Measurements from ENCODE around the gene CHERP.
"Not testable (repeated sequence)": the region's sequence is repeated elsewhere in the genome, so short reads cannot be mapped to it uniquely, and the experiment has no call there.

The CHERP gene

DNA sequence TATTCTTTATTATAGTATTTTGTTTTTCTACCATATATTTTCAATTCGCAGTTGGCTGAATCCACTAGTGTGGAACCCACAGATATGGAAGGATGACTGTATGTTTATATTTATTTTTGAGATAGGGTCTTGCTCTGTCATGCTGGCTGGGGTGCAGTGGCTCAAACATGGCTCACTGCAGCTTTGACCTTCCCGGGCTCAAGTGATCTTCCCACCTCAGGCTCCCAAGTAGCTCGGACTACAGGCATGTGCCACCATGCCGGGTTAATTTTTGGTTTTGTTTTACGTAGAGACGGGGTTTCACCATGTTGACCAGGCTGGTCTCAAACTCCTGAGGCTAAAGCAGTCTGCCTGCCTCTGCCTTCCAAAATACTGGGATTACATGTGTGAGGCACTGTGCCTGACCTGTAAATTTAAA lies 20.4 kb upstream of the CHERP start:
- ChIA-PET POLR2A (interaction anchor here (1.0 kb wide), 1 partner anchor 124 kb away, joined by 3 read pairs; no protein-coding TSS in a partner anchor), CTCF (interaction anchor here (0.8 kb wide), 1 partner anchor 143 kb away, joined by 3 read pairs; no protein-coding TSS in a partner anchor)
- Histone ChIP-seq H3K9me3 (ENCODE audit: control extremely low read depth in 1 of 5, control insufficient read depth in 4 of 5, insufficient read depth in 2 of 5, low read depth in 1 of 5, low read length in 4 of 5) (no peaks in the 10 kb centered on the region), H3K4me1 (ENCODE audit: control extremely low read depth in 1 of 4, control insufficient read depth in 4 of 4, insufficient read depth in 4 of 4, low read length in 3 of 4) (peaks cover 4 to 17% (median 15%) of the 10 kb centered on the region in 4 experiments), H3K27ac (ENCODE audit: insufficient read depth in 1 of 2, low read depth in 1 of 2, low read length in 2 of 2, poor library complexity in 1 of 2, severe bottlenecking in 2 of 2) (no peak overlapping the region), H3K27me3 (replicated peaks in 2 of 5; ENCODE audit: control insufficient read depth in 4 of 5, insufficient read depth in 5 of 5, low read length in 4 of 5) (peaks cover 0 to 2% (median 0%) of the 10 kb centered on the region in 5 experiments), H3K4me3 (ENCODE audit: control insufficient read depth in 1 of 7, extremely low read depth in 1 of 7, insufficient read depth in 4 of 7, low read depth in 2 of 7, low read length in 6 of 7) (no peak overlapping the region), H3K36me3 (ENCODE audit: control insufficient read depth in 4 of 4, insufficient read depth in 4 of 4, low read length in 3 of 4) (peaks cover 6 to 55% (median 24%) of the 10 kb centered on the region in 4 experiments)
- 96% methylated on average over 5 of the region's 6 CpGs for WGBS (ENCODE audit: insufficient coverage)
- DNase-seq = no peak

DNA sequence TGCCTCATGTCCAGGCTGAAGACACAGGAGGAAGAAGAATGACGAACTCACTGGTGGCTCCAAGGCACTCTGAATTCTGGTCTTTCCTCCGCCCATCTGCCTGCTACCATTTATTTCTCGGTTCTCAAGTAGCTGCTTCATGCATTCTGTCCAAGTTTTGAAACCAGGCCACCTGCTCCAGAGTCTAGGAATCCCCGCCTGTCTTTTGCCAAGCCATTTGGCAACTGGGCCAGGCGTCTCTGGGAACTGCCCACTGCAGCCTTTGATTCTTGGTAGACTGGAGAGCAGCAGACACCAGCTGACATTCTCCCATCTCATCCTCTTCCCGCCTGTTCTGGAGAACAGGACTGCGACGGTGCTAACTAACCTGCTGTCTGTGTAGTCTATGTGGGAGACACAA lies 19.1 kb upstream of the CHERP start:
- CTCF ChIA-PET = interaction anchor here (0.9 kb wide), 1 partner anchor 45 kb away, joined by 4 read pairs; no protein-coding TSS in a partner anchor
- Histone ChIP-seq H3K27me3 (replicated peaks in 2 of 5; ENCODE audit: control insufficient read depth in 4 of 5, insufficient read depth in 5 of 5, low read length in 4 of 5) (peaks cover 0 to 2% (median 0%) of the 10 kb centered on the region in 5 experiments), H3K4me1 (ENCODE audit: control extremely low read depth in 1 of 4, control insufficient read depth in 4 of 4, insufficient read depth in 4 of 4, low read length in 3 of 4) (peaks cover 0 to 11% (median 9%) of the 10 kb centered on the region in 4 experiments), H3K9me3 (ENCODE audit: control extremely low read depth in 1 of 5, control insufficient read depth in 4 of 5, insufficient read depth in 2 of 5, low read depth in 1 of 5, low read length in 4 of 5) (no peaks in the 10 kb centered on the region), H3K27ac (ENCODE audit: insufficient read depth in 1 of 2, low read depth in 1 of 2, low read length in 2 of 2, poor library complexity in 1 of 2, severe bottlenecking in 2 of 2) (no peak overlapping the region), H3K36me3 (ENCODE audit: control insufficient read depth in 4 of 4, insufficient read depth in 4 of 4, low read length in 3 of 4) (peaks cover 6 to 49% (median 24%) of the 10 kb centered on the region in 4 experiments), H3K4me3 (ENCODE audit: control insufficient read depth in 1 of 7, extremely low read depth in 1 of 7, insufficient read depth in 4 of 7, low read depth in 2 of 7, low read length in 6 of 7) (no peak overlapping the region)
- 100% methylated on average over 4 of the region's 8 CpGs for WGBS (ENCODE audit: insufficient coverage)
- no peak for DNase-seq
- POLR2A ChIA-PET = interaction anchor here (0.6 to 1.3 kb wide), 4 partner anchors 26 to 126 kb away, joined by 3 to 4 read pairs (median 4); no protein-coding TSS in a partner anchor

DNA sequence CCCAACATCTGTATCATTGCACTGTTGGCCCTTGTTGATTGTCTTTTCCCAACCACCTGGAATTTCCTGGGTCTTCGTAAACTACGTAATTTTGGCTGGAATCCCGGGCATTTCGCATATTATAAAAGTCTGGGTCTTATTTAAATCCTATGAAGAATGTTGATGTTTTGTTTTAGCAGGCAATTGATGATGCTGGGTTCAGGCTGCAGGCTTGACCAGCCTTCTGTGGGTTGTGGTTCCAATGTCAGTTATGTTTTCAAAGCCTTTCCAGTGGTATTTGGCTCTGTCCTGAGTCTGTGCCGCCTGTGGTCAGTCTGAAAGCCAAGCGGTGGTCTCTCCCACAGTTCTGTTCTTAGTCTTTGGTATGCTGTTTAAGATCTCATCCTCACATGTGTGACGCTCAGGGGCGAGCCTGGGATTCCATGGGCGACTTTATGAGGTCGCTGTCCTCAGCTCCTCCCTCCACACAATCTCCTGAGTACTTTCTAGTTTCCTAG lies 17.6 kb upstream of the CHERP start:
- WGBS (ENCODE audit: insufficient coverage) = 97% methylated on average over 10 of the region's 10 CpGs
- Histone ChIP-seq H3K9me3 (ENCODE audit: control extremely low read depth in 1 of 5, control insufficient read depth in 4 of 5, insufficient read depth in 2 of 5, low read depth in 1 of 5, low read length in 4 of 5) (no peaks in the 10 kb centered on the region), H3K4me3 (ENCODE audit: control insufficient read depth in 1 of 7, extremely low read depth in 1 of 7, insufficient read depth in 4 of 7, low read depth in 2 of 7, low read length in 6 of 7) (no peak overlapping the region), H3K27ac (ENCODE audit: insufficient read depth in 1 of 2, low read depth in 1 of 2, low read length in 2 of 2, poor library complexity in 1 of 2, severe bottlenecking in 2 of 2) (no peak overlapping the region), H3K4me1 (ENCODE audit: control extremely low read depth in 1 of 4, control insufficient read depth in 4 of 4, insufficient read depth in 4 of 4, low read length in 3 of 4) (peaks cover 0 to 5% (median 4%) of the 10 kb centered on the region in 4 experiments), H3K27me3 (replicated peaks in 2 of 5; ENCODE audit: control insufficient read depth in 4 of 5, insufficient read depth in 5 of 5, low read length in 4 of 5) (peaks cover 0 to 2% (median 0%) of the 10 kb centered on the region in 5 experiments), H3K36me3 (ENCODE audit: control insufficient read depth in 4 of 4, insufficient read depth in 4 of 4, low read length in 3 of 4) (peaks cover 9 to 56% (median 25%) of the 10 kb centered on the region in 4 experiments)
- ChIA-PET POLR2A (interaction anchor here (0.6 kb wide), 1 partner anchor 394 kb away, joined by 4 read pairs; no protein-coding TSS in a partner anchor), CTCF (no interaction called here)
- no peak for DNase-seq

DNA sequence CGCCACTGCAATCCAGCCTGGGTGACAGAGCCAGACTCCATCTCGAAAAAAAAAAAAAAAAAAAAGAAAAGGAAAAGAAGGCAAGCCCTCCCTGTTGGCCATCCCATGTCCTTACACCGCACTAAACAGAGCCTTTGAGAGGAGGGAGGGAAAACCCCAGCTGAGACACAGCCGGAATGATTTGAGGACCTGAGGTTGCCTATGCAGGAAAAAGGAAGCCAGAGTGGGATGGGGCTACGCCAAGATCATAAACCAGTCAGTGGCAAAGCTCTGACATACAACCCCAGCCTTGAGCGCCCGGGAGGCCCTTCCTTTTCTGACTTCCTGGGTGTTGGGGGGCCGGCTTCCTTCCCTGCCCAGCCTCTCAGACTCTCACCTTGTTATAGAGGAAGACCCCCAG lies 12.5 kb upstream of the CHERP start:
- peaks cover 14 to 39% (median 23%) of the 10 kb centered on the region in 4 experiments for H3K36me3 ChIP-seq (ENCODE audit: control insufficient read depth in 4 of 4, insufficient read depth in 4 of 4, low read length in 3 of 4)
- POLR2A ChIA-PET = interaction anchor here (0.6 kb wide), 1 partner anchor 122 kb away, joined by 5 read pairs; no protein-coding TSS in a partner anchor
- H3K4me3 ChIP-seq (ENCODE audit: control insufficient read depth in 1 of 7, extremely low read depth in 1 of 7, insufficient read depth in 4 of 7, low read depth in 2 of 7, low read length in 6 of 7) = peak overlapping the region in 1 of 7 experiments; percentile 28
- WGBS (ENCODE audit: insufficient coverage) = 0% methylated on average over 4 of the region's 8 CpGs
- H3K27me3 ChIP-seq (replicated peaks in 2 of 5; ENCODE audit: control insufficient read depth in 4 of 5, insufficient read depth in 5 of 5, low read length in 4 of 5) = peaks cover 0 to 14% (median 0%) of the 10 kb centered on the region in 5 experiments
- no peak overlapping the region for H3K27ac ChIP-seq (ENCODE audit: insufficient read depth in 1 of 2, low read depth in 1 of 2, low read length in 2 of 2, poor library complexity in 1 of 2, severe bottlenecking in 2 of 2)
- peaks cover 0 to 17% (median 13%) of the 10 kb centered on the region in 4 experiments for H3K4me1 ChIP-seq (ENCODE audit: control extremely low read depth in 1 of 4, control insufficient read depth in 4 of 4, insufficient read depth in 4 of 4, low read length in 3 of 4)
- CTCF ChIA-PET = interaction anchor here (1.0 to 3.4 kb wide), 3 partner anchors 9 to 12 kb away, joined by 3 to 10 read pairs (median 5); no protein-coding TSS in a partner anchor
- no peaks in the 10 kb centered on the region for H3K9me3 ChIP-seq (ENCODE audit: control extremely low read depth in 1 of 5, control insufficient read depth in 4 of 5, insufficient read depth in 2 of 5, low read depth in 1 of 5, low read length in 4 of 5)
- peak; percentile 39 to 52 (median 50) for DNase-seq

DNA sequence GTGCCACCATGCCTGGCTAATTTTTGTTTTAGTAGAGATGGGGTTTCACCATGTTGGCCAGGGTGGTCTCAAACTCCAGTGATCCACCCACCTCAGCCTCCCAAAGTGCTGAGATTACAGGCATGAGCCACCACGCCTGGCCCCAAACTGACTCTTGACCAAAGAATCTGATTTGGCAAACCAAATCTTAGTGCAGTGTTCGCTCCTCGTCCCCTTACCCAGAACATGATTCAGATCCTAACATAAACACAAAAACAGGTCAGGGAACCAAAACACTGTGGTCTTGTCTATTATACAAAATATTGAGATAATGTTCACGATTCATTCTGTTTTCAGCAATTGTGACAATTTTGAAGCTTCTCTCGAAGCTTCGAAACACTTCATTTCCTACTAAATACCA lies 9.7 kb upstream of the CHERP start:
- DNase-seq; H3K9me3 ChIP-seq (ENCODE audit: control extremely low read depth in 1 of 5, control insufficient read depth in 4 of 5, insufficient read depth in 2 of 5, low read depth in 1 of 5, low read length in 4 of 5); H3K27ac ChIP-seq (ENCODE audit: insufficient read depth in 1 of 2, low read depth in 1 of 2, low read length in 2 of 2, poor library complexity in 1 of 2, severe bottlenecking in 2 of 2); CTCF ChIA-PET; POLR2A ChIA-PET; H3K4me3 ChIP-seq (ENCODE audit: control insufficient read depth in 1 of 7, extremely low read depth in 1 of 7, insufficient read depth in 4 of 7, low read depth in 2 of 7, low read length in 6 of 7): not testable (repeated sequence)
- peaks cover 16 to 35% (median 23%) of the 10 kb centered on the region in 4 experiments for H3K36me3 ChIP-seq (ENCODE audit: control insufficient read depth in 4 of 4, insufficient read depth in 4 of 4, low read length in 3 of 4)
- H3K4me1 ChIP-seq (ENCODE audit: control extremely low read depth in 1 of 4, control insufficient read depth in 4 of 4, insufficient read depth in 4 of 4, low read length in 3 of 4) = peaks cover 0 to 28% (median 13%) of the 10 kb centered on the region in 4 experiments
- 100% methylated on average over 3 of the region's 6 CpGs for WGBS (ENCODE audit: insufficient coverage)
- H3K27me3 ChIP-seq (replicated peaks in 2 of 5; ENCODE audit: control insufficient read depth in 4 of 5, insufficient read depth in 5 of 5, low read length in 4 of 5) = peaks cover 0 to 12% (median 0%) of the 10 kb centered on the region in 5 experiments

DNA sequence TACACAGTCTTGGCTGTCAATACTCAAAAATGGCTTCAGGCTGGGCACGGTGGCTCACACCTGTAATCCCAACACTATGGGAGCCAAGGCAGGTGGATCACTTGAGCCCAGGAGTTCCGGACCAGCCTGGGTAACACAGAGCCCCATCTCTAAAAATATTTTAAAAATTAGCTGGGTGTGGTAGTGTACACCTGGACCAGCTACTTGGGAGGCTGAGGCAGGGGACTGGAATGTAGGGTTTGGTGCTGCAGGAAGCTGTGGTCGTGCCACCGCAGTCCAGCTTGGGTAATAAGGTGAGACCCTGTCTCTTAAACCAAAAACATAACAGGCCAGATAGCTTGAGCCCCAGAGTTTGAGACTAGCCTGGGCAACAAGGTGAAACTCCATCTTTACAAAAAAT lies 6.7 kb upstream of the CHERP start:
- Histone ChIP-seq H3K27ac (ENCODE audit: insufficient read depth in 1 of 2, low read depth in 1 of 2, low read length in 2 of 2, poor library complexity in 1 of 2, severe bottlenecking in 2 of 2) (no peak overlapping the region), H3K27me3 (replicated peaks in 2 of 5; ENCODE audit: control insufficient read depth in 4 of 5, insufficient read depth in 5 of 5, low read length in 4 of 5) (peaks cover 0 to 12% (median 0%) of the 10 kb centered on the region in 5 experiments), H3K4me1 (ENCODE audit: control extremely low read depth in 1 of 4, control insufficient read depth in 4 of 4, insufficient read depth in 4 of 4, low read length in 3 of 4) (peaks cover 0 to 27% (median 0%) of the 10 kb centered on the region in 4 experiments), H3K36me3 (ENCODE audit: control insufficient read depth in 4 of 4, insufficient read depth in 4 of 4, low read length in 3 of 4) (peaks cover 13 to 29% (median 16%) of the 10 kb centered on the region in 4 experiments), H3K9me3 (ENCODE audit: control extremely low read depth in 1 of 5, control insufficient read depth in 4 of 5, insufficient read depth in 2 of 5, low read depth in 1 of 5, low read length in 4 of 5) (no peaks in the 10 kb centered on the region), H3K4me3 (ENCODE audit: control insufficient read depth in 1 of 7, extremely low read depth in 1 of 7, insufficient read depth in 4 of 7, low read depth in 2 of 7, low read length in 6 of 7) (no peak overlapping the region)
- no peak for DNase-seq
- ChIA-PET POLR2A (no interaction called here), CTCF (no interaction called here)
- 97% methylated on average over 3 of the region's 4 CpGs for WGBS (ENCODE audit: insufficient coverage)
